HFFc6 (cell line): ENCODE data around the gene POC1B. TPM values are rescaled to one million over a fixed set of nuclear protein-coding genes. Genes with fewer than 3 reads are reported as not detected.

Source experiments
- DNase-seq: peaks from one replicate; pipeline ENCODE4 v3.0.0-alpha.2; 2018
- H3K27ac Mint-ChIP-seq: 2 replicates; pipeline ENCODE4 v1.8.0; 2020; ENCODE audit warnings: mild to moderate bottlenecking, mixed read lengths
- H3K27me3 Mint-ChIP-seq: 2 replicates; pipeline ENCODE4 v1.8.0; 2021; ENCODE audit warnings: mild to moderate bottlenecking, moderate library complexity, mixed read lengths; ENCODE audit not compliant: insufficient read depth
- H3K36me3 Mint-ChIP-seq: 2 replicates; pipeline ENCODE4 v1.8.0; 2021; ENCODE audit warnings: low read depth, mixed read lengths
- H3K4me1 Mint-ChIP-seq: 2 replicates; pipeline ENCODE4 v1.8.0; 2020; ENCODE audit warnings: low read depth, mixed read lengths
- H3K4me3 Mint-ChIP-seq: 2 replicates; pipeline ENCODE4 v1.8.0; 2020; ENCODE audit warnings: mild to moderate bottlenecking, moderate library complexity, mixed read lengths
- H3K9me3 Mint-ChIP-seq: 2 replicates; pipeline ENCODE4 v1.8.0; 2020; ENCODE audit warnings: mild to moderate bottlenecking, mixed read lengths
- CTCF ChIP-seq: fragments of 200-600 bp; sonication (generic); IDR thresholded peaks from 2 replicates; pipeline ENCODE4 v1.5.0; 2021; ENCODE audit warnings: antibody characterized with exemption, mild to moderate bottlenecking
- total RNA-seq, 6 experiments: library from RNA; stranded (reverse); fragmentation: NEBNext Ultra II Directional; extraction: Animal tissue kit (Norgen Biotek cat#: 25700); gene quantifications; 2 replicates in 1 of 6; 3 replicates in 5 of 6; pipeline ENCODE4 v1.2.3, GENCODE V29; 2021

The POC1B gene
- total RNA-seq, 6 experiments from 2014 or later: 10.4 to 12.6 (median 11.1) TPM

GRCh38 chr12:89490922-89491321, 34.9 kb downstream of the POC1B start:
- no peak overlapping the region for H3K4me3 Mint-ChIP-seq
- H3K4me1 Mint-ChIP-seq: peaks cover 16% of the 10 kb centered on the region
- TF ChIP-seq CTCF: no peak
- peaks cover 2% of the 10 kb centered on the region for H3K27me3 Mint-ChIP-seq
- H3K27ac Mint-ChIP-seq: no peak overlapping the region
- peaks cover 5% of the 10 kb centered on the region for H3K36me3 Mint-ChIP-seq
- H3K9me3 Mint-ChIP-seq: no peaks in the 10 kb centered on the region
- no peak for DNase-seq

GRCh38 chr12:89486264-89486663, 39.6 kb downstream of the POC1B start:
- no peaks in the 10 kb centered on the region; the same call in 1 of the 2 replicates for H3K36me3 Mint-ChIP-seq
- no peak for TF ChIP-seq CTCF

GRCh38 chr12:89484470-89484869, 41.4 kb downstream of the POC1B start:
- DNase-seq: no peak
- no peak for TF ChIP-seq CTCF
- H3K36me3 Mint-ChIP-seq: no peaks in the 10 kb centered on the region; the same call in 1 of the 2 replicates
- peaks cover 10% of the 10 kb centered on the region for H3K4me1 Mint-ChIP-seq
- no peaks in the 10 kb centered on the region for H3K9me3 Mint-ChIP-seq
- H3K27me3 Mint-ChIP-seq: peaks cover 2% of the 10 kb centered on the region; the same call in 1 of the 2 replicates
- H3K27ac Mint-ChIP-seq: no peak overlapping the region
- H3K4me3 Mint-ChIP-seq: no peak overlapping the region

More at GRCh38 chr12:89486264-89486663, 39.6 kb downstream of the POC1B start:
- Mint-ChIP-seq H3K4me3 (no peak overlapping the region), H3K27ac (no peak overlapping the region), H3K9me3 (no peaks in the 10 kb centered on the region), H3K4me1 (peaks cover 6% of the 10 kb centered on the region), H3K27me3 (peaks cover 2% of the 10 kb centered on the region; the same call in 1 of the 2 replicates)
- no peak for DNase-seq

GRCh38 chr12:89481213-89481914, 44.5 kb downstream of the POC1B start:
- Mint-ChIP-seq H3K9me3 (no peaks in the 10 kb centered on the region), H3K36me3 (no peaks in the 10 kb centered on the region; the same call in 1 of the 2 replicates), H3K4me3 (no peak overlapping the region), H3K27ac (no peak overlapping the region), H3K27me3 (peaks cover 2% of the 10 kb centered on the region; the same call in 1 of the 2 replicates), H3K4me1 (peaks cover 32% of the 10 kb centered on the region)
- DNase-seq: no peak
- no peak for TF ChIP-seq CTCF

GRCh38 chr12:89479982-89480381, 45.9 kb downstream of the POC1B start:
- Mint-ChIP-seq H3K4me1 (peaks cover 43% of the 10 kb centered on the region), H3K9me3 (no peaks in the 10 kb centered on the region), H3K36me3 (no peaks in the 10 kb centered on the region), H3K27me3 (no peaks in the 10 kb centered on the region), H3K27ac (no peak overlapping the region), H3K4me3 (no peak overlapping the region)
- no peak for DNase-seq
- TF ChIP-seq CTCF: no peak
